Rectal smooth muscle tissue (tissue), 1 donor: ENCODE measurements around the gene IFNA10.
"Not testable (repeated sequence)": the region's sequence is repeated elsewhere in the genome, so short reads cannot be mapped to it uniquely, and the experiment has no call there.

ENCODE experiments used
- H3K27ac ChIP-seq: one replicate; pipeline ENCODE4 v1.7.0; 2013; ENCODE audit warnings: low read depth, low read length, inconsistent platforms
- H3K27me3 ChIP-seq: one replicate; pipeline ENCODE4 v1.7.0; 2013; ENCODE audit warnings: low read length; ENCODE audit not compliant: control insufficient read depth, insufficient read depth
- H3K36me3 ChIP-seq: one replicate; pipeline ENCODE4 v1.7.0; 2013; ENCODE audit warnings: low read length; ENCODE audit not compliant: control insufficient read depth, insufficient read depth
- H3K4me1 ChIP-seq: one replicate; pipeline ENCODE4 v1.7.0; 2013; ENCODE audit warnings: low read length; ENCODE audit not compliant: control insufficient read depth, insufficient read depth
- H3K4me3 ChIP-seq: one replicate; pipeline ENCODE4 v1.7.0; 2013; ENCODE audit warnings: low read length
- H3K9ac ChIP-seq: one replicate; pipeline ENCODE4 v1.7.0; 2013; ENCODE audit warnings: low read length

The IFNA10 gene

GRCh38 chr9:21172156-21172555 is 34.8 kb downstream of the IFNA10 start:
- Histone ChIP-seq H3K4me3 (no peak overlapping the region), H3K9ac (no peak overlapping the region), H3K4me1 (no peaks in the 10 kb centered on the region), H3K27ac (no peak overlapping the region), H3K36me3 (no peaks in the 10 kb centered on the region), H3K27me3 (no peaks in the 10 kb centered on the region)

GRCh38 chr9:21171351-21171750 is 35.6 kb downstream of the IFNA10 start:
- no peak overlapping the region for H3K9ac ChIP-seq
- no peaks in the 10 kb centered on the region for H3K4me1 ChIP-seq
- no peaks in the 10 kb centered on the region for H3K27me3 ChIP-seq
- no peaks in the 10 kb centered on the region for H3K36me3 ChIP-seq
- no peak overlapping the region for H3K4me3 ChIP-seq
- H3K27ac ChIP-seq = no peak overlapping the region

- not testable (repeated sequence) for H3K27ac ChIP-seq, H3K9ac ChIP-seq, H3K36me3 ChIP-seq, H3K4me1 ChIP-seq, H3K4me3 ChIP-seq, H3K27me3 ChIP-seq
These were observed 40.4 kb downstream of the IFNA10 start, which contains the start of gene IFNA21 for GRCh38 chr9:21166560-21166959. Gene IFNA21 (minus strand): TSS chr9:21166660. CDS start chr9:21166612, 48 bp downstream.

- Histone ChIP-seq H3K4me1 (no peaks in the 10 kb centered on the region), H3K27ac (no peak overlapping the region), H3K27me3 (no peaks in the 10 kb centered on the region), H3K36me3 (no peaks in the 10 kb centered on the region), H3K9ac (no peak overlapping the region), H3K4me3 (no peak overlapping the region)
These were observed 41.4 kb downstream of the IFNA10 start for GRCh38 chr9:21165516-21165915.

- no peak overlapping the region for H3K27ac ChIP-seq
- H3K4me3 ChIP-seq = no peak overlapping the region
- no peaks in the 10 kb centered on the region for H3K36me3 ChIP-seq
- no peaks in the 10 kb centered on the region for H3K27me3 ChIP-seq
- H3K9ac ChIP-seq = no peak overlapping the region
- H3K4me1 ChIP-seq = no peaks in the 10 kb centered on the region
These were observed 46.8 kb downstream of the IFNA10 start for GRCh38 chr9:21160178-21160577.
